ENCODE data around the gene SLC22A23. TPM values are rescaled to one million over a fixed set of nuclear protein-coding genes. Genes with fewer than 3 reads are reported as not detected.

Gene SLC22A23
- total RNA-seq, 2 donors from 2014 or later: 85.7 to 89.5 TPM

GRCh38 chr6:3230900-3231246 is 226.0 kb downstream of the SLC22A23 start:
- no peak for TF ChIP-seq CTCF (IDR thresholded peaks at IDR 0.05)

GRCh38 chr6:3230256-3230882 is 226.5 kb downstream of the SLC22A23 start:
- H3K27ac ChIP-seq: no peak overlapping the region
- H3K36me3 ChIP-seq: no peaks in the 10 kb centered on the region
- H3K4me1 ChIP-seq: peaks cover 26% of the 10 kb centered on the region
- no peak overlapping the region for H3K4me3 ChIP-seq
- peaks cover 82% of the 10 kb centered on the region for H3K27me3 ChIP-seq
- DNase-seq: no peak
- no peak overlapping the region for H3K9ac ChIP-seq (ENCODE audit: low read depth in 2 of 2, low read length in 2 of 2)
- TF ChIP-seq CTCF (IDR thresholded peaks at IDR 0.05): no peak
- H3K9me3 ChIP-seq: no peaks in the 10 kb centered on the region
- intact Hi-C loops (cut with DNase I): no loop called here

More at GRCh38 chr6:3230900-3231246, 226.0 kb downstream of the SLC22A23 start:
- H3K27ac ChIP-seq: no peak overlapping the region
- peaks cover 26% of the 10 kb centered on the region for H3K4me1 ChIP-seq
- peaks cover 83% of the 10 kb centered on the region for H3K27me3 ChIP-seq
- no peak for DNase-seq
- H3K36me3 ChIP-seq: no peaks in the 10 kb centered on the region
- no peaks in the 10 kb centered on the region for H3K9me3 ChIP-seq
- H3K9ac ChIP-seq (ENCODE audit: low read depth in 2 of 2, low read length in 2 of 2): peak overlapping the region in 1 of 2 donors; percentile 54
- H3K4me3 ChIP-seq: peak overlapping the region; percentile 41
- intact Hi-C loops (cut with DNase I): no loop called here

- no peak for TF ChIP-seq CTCF (IDR thresholded peaks at IDR 0.05)
- H3K9ac ChIP-seq (ENCODE audit: low read depth in 2 of 2, low read length in 2 of 2): no peak overlapping the region
- no peaks in the 10 kb centered on the region for H3K36me3 ChIP-seq
- H3K4me3 ChIP-seq: no peak overlapping the region
- no peaks in the 10 kb centered on the region for H3K9me3 ChIP-seq
- no peak for DNase-seq
- intact Hi-C loops (cut with DNase I): no loop called here
- peaks cover 26% of the 10 kb centered on the region for H3K4me1 ChIP-seq
- peaks cover 76% of the 10 kb centered on the region for H3K27me3 ChIP-seq
- no peak overlapping the region for H3K27ac ChIP-seq
Observed at GRCh38 chr6:3229566-3230178, 227.2 kb downstream of the SLC22A23 start.

GRCh38 chr6:3228771-3229565 is 227.9 kb downstream of the SLC22A23 start:
- TF ChIP-seq CTCF (IDR thresholded peaks at IDR 0.05): no peak
- Histone ChIP-seq H3K27ac (no peak overlapping the region), H3K4me3 (no peak overlapping the region), H3K9me3 (no peaks in the 10 kb centered on the region), H3K4me1 (peaks cover 26% of the 10 kb centered on the region), H3K9ac (ENCODE audit: low read depth in 2 of 2, low read length in 2 of 2) (no peak overlapping the region), H3K36me3 (no peaks in the 10 kb centered on the region), H3K27me3 (peaks cover 76% of the 10 kb centered on the region)
- DNase-seq: no peak
- intact Hi-C loops (cut with DNase I): no loop called here

- Histone ChIP-seq H3K36me3 (no peaks in the 10 kb centered on the region), H3K9ac (ENCODE audit: low read depth in 2 of 2, low read length in 2 of 2) (no peak overlapping the region), H3K4me1 (peaks cover 26% of the 10 kb centered on the region), H3K9me3 (no peaks in the 10 kb centered on the region), H3K27me3 (peaks cover 72% of the 10 kb centered on the region), H3K27ac (no peak overlapping the region), H3K4me3 (no peak overlapping the region)
- intact Hi-C loops (cut with DNase I): no loop called here
- DNase-seq: no peak
- TF ChIP-seq CTCF (IDR thresholded peaks at IDR 0.05): no peak
Observed at GRCh38 chr6:3228046-3228671, 228.7 kb downstream of the SLC22A23 start.

Measured in colonic mucosa (tissue), 4 donors.